Kidney capillary endothelial cell (primary cell): Measurements from ENCODE around the gene SLC25A44.
"Not testable (repeated sequence)": the region's sequence is repeated elsewhere in the genome, so short reads cannot be mapped to it uniquely, and the experiment has no call there.

ENCODE experiments used
- DNase-seq: peaks from one replicate; pipeline ENCODE4 v3.0.0-alpha.2; 2018; ENCODE audit warnings: low spot score

Gene SLC25A44

DNA sequence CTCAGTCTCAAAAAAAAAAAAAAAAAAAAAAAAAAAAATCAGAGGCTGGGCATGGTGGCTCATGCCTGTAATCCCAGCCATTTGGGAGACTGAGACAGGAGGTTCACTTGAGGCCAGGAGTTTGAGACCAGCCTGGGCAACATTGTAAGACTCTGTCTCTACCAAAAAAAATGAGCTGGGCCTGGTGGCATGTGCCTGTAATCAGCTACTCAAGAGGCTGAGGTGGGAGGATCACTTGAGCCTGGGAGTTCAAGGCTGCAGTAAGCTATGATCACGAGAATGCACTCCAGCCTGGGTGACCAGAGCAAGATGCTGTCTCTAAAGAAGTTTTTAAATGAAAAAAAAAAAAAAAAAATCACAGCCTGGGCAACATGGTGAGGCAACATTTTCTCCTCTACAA is 30.2 kb upstream of the SLC25A44 start:
- DNase-seq: no peak

DNA sequence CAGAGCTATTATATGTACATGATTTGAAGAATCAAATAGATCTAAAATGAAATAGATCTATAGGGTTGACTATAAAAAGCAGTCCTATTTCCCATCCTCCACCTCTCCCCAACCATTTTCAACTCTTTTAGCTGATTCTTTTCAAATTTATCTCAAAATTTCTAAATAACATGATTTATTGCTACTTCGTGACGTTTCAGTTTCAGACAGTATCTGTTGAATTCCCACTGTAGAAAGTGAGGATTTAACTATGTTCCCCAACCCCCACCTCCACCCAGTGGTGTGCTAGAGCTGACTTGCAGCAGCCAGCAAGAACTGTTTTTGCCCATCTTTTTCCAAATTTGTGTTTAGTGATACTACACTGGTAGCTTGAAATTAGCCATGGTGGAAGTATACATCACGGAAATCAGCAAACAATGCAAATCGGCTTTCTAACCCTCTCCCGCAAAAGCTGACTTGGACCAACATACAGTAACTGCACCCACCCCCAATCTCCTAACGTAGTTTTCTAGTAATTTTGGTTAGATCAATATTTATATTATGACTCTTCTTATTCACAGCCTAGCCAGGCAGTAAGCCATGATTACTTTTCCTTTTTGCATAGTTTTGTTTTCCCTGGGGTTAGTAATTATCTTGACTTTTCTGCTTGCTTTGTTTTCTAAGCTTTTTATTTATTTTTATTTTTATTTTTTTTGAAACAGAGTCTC is 29.6 kb upstream of the SLC25A44 start:
- DNase-seq: no peak

DNA sequence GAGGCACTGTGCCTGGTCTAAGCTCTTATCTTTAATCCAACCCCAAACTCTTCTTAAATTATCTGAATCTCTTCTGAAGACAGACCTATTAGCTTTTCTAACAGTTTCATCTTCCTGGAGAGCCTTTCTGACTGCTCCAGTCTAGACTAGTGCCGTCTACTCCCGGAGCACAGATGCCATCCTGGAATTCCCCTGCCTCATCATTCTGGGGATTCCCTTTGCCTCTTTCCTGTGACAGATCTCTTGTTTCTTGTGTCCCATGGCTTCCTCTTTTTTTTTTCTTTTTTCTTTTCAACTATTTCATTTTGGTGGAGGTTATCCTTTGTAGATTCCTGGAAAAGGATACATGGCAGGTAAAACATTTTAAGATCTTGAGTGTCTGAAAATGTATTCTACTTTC is 28.8 kb upstream of the SLC25A44 start:
- DNase-seq: no peak

DNA sequence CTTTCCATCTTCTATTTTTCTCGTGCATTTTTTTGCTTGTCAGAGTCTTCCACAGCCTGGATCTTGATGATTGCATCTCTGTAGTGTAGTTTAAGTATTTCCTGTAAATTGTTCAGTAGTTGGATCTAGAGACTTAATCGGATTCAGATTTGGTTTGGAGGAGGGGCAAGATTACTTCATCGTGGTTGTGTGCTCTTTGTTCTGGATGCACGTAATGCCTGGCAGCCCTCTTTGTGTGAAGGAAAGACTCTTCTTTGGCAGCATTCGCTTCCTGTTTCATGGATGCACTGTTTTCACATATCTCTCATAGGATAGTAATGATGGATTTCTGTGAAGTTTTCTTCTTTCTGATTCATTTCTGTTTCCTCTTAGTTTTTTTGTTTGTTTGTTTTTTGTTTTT is 26.4 kb upstream of the SLC25A44 start:
- no peak for DNase-seq

DNA sequence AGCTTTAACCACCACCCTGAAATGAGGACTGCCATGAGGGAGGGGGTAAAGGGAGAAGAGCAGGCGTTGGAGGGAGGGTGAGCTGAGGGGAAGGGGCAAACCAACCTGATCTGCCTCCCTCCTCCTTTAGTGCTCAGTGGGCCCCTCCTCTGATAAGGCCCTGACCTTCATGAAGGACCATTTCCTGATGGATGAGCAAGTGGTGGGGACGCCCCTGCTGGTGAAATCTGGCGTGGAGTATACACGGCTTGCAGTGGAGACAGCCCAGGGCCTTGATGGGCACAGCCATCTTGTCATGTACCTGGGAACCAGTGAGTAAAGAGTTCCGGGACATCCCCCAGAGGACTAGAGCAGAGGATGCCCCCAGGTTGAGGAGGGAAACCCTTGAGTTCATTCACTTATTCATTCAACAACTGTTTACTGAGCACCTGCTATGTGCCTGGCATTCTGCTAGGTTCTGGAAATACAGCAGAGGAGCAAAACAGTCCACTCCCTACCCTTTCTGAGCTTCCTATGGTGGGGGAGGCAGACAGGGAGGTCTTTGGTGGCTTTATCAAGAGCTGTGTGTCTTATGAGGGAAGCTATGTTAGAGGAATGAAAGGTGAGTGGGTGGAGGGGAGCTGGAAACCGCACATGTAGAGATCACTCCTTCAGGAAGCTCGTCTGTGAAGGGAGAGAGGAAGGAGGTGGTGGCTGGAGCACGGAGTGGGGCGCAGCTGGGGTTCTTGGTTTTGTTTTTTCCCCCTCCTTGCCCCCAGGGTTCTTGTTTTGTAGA is 21.0 kb upstream of the SLC25A44 start:
- DNase-seq: no peak

DNA sequence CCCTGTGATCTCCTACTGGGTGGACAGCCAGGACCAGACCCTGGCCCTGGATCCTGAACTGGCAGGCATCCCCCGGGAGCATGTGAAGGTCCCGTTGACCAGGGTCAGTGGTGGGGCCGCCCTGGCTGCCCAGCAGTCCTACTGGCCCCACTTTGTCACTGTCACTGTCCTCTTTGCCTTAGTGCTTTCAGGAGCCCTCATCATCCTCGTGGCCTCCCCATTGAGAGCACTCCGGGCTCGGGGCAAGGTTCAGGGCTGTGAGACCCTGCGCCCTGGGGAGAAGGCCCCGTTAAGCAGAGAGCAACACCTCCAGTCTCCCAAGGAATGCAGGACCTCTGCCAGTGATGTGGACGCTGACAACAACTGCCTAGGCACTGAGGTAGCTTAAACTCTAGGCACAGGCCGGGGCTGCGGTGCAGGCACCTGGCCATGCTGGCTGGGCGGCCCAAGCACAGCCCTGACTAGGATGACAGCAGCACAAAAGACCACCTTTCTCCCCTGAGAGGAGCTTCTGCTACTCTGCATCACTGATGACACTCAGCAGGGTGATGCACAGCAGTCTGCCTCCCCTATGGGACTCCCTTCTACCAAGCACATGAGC is 17.2 kb upstream of the SLC25A44 start:
- no peak for DNase-seq

DNA sequence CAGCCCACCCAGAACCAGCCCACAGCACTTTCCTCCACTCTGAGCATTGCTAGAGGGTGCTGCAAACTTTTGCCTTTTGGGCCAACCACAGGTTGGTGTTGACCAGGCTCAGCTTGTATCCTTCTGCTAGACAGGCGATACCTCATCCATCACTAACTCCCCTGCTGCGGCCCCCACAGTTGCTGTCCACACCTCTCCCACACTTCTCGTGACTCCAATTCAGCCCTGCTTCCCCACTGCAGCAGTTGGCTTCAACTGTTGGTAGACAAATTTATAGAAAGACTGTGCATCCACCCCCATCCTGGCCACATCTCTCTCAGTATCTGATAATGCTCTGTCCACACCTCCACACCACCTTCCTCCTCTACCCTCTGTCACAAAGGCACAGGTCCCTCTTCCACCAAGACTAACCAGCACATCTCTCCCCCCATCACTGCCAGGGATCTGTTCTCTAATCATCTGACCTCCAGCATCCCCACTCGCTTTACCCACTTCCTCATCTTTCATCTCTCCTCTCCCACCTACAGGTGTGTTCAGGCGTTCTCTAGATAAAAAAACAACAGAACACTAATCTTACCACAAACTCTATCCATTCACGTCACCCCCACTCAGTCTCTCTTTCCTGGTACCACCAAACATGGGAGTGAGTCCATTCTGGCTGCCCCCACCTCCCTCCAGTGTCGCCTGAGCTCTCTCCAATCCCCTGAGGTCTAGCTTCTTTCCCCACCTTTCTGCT is 15.8 kb upstream of the SLC25A44 start:
- DNase-seq: no peak

DNA sequence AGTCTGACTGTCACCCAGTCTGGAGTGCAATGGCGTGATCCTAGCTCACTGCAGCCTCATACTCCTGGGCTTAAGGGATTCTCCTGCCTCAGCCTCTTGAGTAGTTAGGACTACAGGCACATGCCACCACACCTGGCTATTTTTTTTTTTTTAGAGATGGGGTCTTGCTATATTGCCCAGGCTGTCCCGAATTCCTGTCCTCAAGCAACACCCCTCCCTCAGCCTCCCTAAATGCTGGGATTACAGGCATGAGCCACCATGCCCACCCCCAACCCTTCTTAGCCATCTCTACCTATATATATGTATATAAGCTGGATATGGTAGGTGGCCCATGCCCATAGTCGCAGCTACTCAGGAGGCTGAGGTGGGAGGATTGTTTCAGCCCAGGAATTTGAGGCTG is 13.4 kb upstream of the SLC25A44 start:
- DNase-seq: no peak

DNA sequence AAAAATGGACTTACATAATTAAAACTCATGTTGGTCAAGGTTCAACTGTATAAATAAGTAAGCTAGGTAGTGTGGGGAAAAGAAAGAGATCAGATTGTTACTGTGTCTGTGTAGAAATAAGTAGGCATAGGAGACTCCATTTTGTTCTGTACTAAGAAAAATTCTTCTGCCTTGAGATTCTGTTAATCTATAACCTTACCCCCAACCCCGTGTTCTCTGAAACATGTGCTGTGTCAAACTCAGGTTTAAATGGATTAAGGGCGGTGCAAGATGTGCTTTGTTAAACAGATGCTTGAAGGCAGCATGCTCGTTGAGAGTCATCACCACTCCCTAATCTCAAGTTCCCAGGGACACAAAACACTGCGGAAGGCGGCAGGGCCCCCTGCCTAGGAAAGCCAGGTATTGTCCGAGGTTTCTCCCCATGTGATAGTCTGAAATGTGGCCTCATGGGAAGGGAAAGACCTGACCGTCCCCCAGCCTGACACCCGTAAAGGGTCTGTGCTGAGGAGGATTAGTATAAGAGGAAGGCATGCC is 12.4 kb upstream of the SLC25A44 start:
- DNase-seq: not testable (repeated sequence)

DNA sequence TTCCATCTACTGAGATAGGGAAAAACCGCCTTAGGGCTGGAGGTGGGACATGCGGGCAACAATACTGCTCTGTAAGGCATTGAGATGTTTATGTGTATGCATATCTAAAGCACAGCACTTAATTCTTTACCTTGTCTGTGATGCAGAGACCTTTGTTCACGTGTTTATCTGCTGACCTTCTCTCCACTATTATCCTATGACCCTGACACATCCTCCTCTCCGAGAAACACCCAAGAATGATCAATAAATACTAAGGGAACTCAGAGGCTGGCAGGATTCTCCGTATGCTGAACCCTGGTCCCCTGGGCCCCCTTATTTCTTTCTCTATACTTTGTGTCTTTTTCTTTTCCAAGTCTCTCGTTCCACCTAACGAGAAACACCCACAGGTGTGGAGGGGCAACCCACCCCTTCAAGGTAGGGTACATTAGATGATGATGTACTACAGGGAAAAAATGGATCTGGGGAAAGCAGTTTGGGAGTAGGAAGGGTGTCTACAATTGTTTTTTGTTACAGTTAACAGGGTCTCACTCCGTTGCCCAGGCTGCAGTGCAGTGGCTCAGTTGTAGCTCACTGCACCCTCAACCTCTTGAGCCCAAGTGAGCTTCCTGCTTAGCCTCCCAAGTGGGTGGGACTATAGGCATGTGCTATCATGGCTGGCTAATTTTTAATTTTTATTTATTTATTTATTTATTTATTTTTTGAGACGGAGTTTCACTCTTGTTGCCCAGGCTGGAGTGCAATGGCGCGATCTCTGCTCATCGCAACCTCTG is 11.7 kb upstream of the SLC25A44 start:
- DNase-seq: not testable (repeated sequence)

DNA sequence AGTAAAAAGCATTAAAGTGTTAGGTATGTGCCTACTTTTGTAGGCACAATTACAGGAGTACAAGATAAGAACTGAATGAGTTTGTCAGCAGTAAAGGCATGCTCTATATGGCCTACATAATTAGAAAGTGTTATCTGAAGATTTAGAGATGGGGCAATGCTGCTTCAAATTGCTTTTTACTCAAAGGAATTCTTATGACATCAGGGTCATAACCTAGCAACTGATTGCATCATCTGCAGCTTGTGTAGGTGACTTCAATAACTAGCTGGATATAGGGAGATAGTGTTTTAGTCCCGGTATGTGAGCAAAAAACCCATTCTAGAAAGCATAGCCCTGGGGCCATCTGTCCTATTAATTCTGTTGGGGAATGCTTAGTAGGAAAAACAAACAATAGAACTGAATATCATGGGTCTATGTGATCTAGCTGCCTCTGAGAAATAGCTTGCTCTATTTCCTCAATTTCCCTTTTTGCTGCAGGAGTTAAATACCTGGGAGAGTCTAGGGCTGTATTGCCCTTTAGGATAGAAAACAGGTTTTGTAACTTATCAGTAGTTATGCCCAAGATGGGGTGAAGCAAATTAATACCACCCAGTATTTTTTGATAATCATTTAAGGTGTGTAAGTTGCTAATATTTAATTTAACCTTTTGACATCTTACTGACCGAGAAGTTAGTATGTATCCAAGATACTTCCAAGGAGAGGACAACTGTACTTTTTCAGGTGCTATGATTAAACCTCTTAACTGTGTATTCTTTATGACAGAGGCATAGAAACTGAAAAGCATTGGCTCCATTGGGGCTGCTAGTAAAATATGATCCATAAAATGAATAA is 7.3 kb upstream of the SLC25A44 start:
- not testable (repeated sequence) for DNase-seq

DNA sequence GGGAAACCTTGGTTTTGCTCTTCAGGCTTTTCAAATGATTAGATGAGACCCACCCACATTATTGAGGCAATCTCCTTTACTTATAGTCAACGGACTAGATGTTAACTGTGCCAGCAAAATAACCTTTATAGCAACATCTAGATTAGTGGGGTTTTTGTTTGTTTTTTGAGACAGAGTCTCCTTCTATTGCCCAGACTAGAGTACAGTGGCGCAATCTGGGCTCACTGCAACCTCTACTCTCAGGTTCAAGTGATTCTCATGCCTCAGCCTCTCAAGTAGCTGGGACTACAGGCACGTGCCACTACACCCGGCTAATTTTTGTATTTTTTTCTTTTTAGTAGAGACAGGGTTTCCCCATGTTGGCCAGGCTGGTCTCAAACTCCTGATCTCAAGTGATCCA is 3.6 kb upstream of the SLC25A44 start:
- DNase-seq: not testable (repeated sequence)

DNA sequence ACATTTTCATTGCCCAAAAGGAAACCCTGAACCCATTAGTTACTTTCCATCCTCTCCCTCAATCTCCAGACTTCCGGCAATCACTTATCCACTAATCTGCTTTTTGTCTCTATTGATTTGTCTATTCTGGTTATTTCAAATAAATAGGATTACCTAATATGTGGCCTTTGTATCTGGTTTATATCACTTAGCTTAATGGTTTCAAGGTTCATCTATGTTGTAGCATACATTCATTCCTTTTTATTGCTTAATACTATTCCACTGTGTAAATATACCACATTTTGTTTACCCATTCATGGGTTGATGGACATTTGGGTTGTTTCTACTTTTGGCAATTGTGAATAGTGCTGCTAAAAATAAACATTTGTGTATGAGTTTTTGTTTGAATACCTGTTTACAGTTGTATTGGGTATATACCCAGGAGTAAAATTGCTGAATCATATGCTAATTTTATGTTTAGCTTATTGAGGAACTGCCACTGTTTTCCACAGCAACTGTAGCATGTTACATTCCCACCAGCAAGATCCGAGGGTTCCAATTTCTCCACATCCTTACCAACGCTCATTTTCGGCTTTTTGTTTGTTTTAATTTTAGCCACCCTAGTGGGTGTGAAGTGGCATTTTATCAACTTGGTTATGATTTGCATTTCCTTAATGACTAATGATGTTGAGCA is 2.5 kb upstream of the SLC25A44 start:
- no peak for DNase-seq

DNA sequence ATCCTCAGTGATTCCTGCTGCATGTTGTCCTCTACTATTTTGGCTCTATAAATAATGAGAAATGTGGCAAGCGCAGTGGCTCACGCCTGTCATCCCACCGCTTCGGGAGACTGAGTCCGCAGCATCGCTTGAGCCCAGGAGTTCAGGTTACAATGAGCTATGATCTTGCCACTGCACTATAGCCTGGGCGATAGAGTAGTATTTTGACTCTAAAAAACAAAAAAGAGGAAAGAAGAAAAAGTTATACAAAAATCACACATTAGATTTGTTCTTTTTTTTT is 756 bp upstream of the SLC25A44 start:
- no peak for DNase-seq

DNA sequence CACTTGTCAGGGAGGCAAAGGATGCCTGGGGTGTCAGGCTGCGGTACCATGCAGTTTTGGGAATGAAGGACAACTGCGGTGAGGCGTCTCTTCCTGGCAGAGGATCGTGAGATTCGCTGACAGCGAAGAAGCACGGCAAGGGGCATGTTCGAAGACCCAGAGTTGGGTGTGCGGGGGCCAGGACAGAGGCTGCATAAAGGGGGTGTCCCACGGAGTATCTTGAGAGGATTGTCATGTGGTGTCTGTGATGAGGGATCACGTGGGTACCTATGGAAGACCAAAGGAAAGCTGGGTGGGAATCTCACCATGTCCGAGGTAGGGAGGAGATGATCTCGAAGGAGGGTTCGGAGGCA is 372 bp downstream of the SLC25A44 start:
- no peak for DNase-seq

DNA sequence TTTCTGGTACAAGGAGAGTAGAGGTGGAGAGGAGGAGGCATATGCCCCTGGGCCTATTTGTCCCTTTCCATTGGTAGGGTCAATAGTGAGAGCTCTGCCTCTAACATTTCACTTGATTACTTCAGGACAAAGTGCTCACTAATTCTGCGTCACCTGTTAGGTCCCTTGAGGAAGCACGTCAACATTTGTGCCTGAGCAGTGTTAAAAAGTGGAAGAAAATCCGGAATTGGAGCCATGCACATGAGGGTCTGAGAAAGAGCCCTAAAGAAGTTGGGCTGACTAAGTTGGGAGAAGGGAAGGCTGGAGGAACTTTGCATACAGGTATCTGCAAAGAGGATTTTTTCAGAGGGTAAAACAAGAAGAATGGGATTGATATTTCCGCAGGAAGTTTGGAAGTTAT is 1.9 kb downstream of the SLC25A44 start:
- DNase-seq: no peak

DNA sequence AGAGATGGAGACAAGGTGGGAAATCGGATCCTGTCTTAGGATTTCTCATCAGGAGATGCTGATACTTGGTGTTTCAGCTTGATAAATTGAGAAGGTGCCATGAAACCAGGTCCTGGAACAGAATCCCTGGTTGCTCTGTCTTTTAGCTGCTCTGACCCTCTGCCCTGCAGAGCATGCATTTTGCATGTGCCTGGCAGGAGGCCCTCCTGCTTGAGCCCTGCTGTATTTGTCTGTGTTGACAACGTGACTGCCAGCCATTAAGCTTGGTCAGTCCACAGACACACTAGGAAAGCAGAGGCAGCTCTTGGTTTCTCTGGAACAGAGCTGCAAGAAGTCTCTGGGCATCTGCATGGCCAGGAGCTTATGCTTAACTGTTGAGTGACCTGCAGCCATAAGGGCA is 2.5 kb downstream of the SLC25A44 start:
- no peak for DNase-seq

DNA sequence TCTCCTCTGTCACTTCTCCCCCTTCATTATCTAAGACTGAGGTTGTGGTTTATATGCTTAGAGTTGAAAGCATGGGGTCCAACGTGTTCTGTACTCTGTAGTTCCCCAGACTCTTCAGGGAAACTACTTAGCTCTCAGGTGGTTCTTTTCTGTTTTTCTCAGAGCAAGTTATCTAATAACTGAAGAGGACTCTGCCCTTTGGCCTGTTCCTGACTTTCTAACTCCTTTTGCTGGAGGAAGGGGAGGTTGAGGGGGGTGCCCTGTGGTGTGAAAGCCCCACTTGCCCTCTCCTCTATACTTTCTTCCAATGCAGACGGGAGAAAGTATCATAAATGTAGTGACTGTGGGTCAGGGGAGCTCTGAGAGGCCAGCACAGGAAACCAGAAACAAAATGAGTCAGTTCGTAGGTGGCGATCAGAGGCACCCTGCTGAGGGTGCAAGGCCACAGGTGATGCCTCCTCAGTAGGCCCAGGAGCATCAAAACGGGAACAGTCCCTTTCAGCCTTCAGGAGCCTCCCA is 5.0 kb downstream of the SLC25A44 start:
- no peak for DNase-seq

DNA sequence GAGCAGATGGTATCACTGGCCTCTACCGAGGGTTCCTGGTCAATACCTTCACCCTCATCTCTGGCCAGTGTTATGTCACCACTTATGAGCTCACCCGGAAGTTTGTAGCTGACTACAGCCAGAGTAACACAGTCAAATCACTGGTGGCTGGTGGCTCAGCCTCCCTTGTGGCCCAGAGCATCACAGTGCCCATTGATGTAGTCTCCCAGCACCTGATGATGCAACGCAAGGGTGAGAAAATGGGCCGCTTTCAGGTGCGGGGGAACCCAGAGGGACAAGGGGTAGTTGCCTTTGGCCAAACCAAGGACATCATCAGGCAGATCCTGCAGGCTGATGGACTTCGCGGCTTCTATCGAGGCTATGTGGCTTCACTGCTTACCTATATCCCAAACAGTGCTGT is 6.1 kb downstream of the SLC25A44 start:
- DNase-seq: no peak

DNA sequence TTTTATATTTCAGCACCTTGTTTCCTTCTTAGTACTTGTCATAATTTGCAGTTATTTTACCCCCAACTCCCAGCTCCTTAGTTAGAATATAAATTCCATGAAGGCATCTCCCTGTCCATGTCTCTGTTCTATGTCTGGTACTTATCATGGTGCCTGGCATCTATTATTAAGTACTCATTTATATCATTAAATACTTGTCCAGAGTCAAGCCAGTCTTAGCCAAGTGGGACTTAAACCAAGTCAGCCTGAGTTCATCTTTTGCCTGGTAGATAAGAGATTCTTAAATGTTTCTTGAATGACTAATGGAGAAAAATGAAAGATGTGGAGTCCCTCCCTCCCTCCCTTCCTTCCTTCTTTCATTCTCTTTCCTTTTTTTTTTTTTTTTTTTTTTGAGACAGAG is 9.4 kb downstream of the SLC25A44 start:
- DNase-seq: no peak
